Mesenchymal stem cell (in vitro differentiated cells and primary cell): ENCODE measurements around the gene GAPDHS.

Experiments used
- DNase-seq: peaks from one replicate; pipeline ENCODE4 v3.0.0-alpha.2; 2013
- H2AFZ ChIP-seq: one replicate; pipeline ENCODE4 v1.6.1; 2013; ENCODE audit warnings: low read depth, mild to moderate bottlenecking, control low read depth, inconsistent platforms, low read length, moderate library complexity
- H2AK5ac ChIP-seq: 2 replicates; pipeline ENCODE4 v1.6.1; 2013; ENCODE audit warnings: low read length, moderate library complexity, mild to moderate bottlenecking, inconsistent platforms; ENCODE audit not compliant: severe bottlenecking
- H2BK120ac ChIP-seq: one replicate; pipeline ENCODE4 v1.6.1; 2013; ENCODE audit warnings: low read depth, mild to moderate bottlenecking, inconsistent platforms, low read length, moderate library complexity
- H2BK12ac ChIP-seq, 2 experiments: one replicate each; pipeline ENCODE4 v1.6.1; 2013; ENCODE audit warnings: inconsistent platforms in 2 of 2, low read length in 2 of 2, mild to moderate bottlenecking in 2 of 2, moderate library complexity in 2 of 2, control low read depth in 1 of 2
- H2BK15ac ChIP-seq: one replicate; pipeline ENCODE4 v1.6.1; 2013; ENCODE audit warnings: mild to moderate bottlenecking, low read depth, inconsistent platforms; ENCODE audit not compliant: poor library complexity, severe bottlenecking
- H2BK5ac ChIP-seq: 2 replicates; pipeline ENCODE4 v1.6.1; 2013; ENCODE audit warnings: low read depth, mild to moderate bottlenecking, low read length, control low read depth, inconsistent platforms; ENCODE audit not compliant: poor library complexity, severe bottlenecking
- H3K14ac ChIP-seq, 2 experiments: one replicate each; pipeline ENCODE4 v1.6.1; 2013; ENCODE audit warnings: inconsistent platforms in 2 of 2, low read length in 2 of 2, control low read depth in 1 of 2, mild to moderate bottlenecking in 1 of 2, moderate library complexity in 1 of 2
- H3K18ac ChIP-seq, 2 experiments: one replicate each; pipeline ENCODE4 v1.6.1; 2013; ENCODE audit warnings: inconsistent platforms in 2 of 2, low read length in 2 of 2, control low read depth in 1 of 2, low read depth in 1 of 2, mild to moderate bottlenecking in 1 of 2
- H3K23ac ChIP-seq, 2 experiments: one replicate each; pipeline ENCODE4 v1.6.1; 2013; ENCODE audit warnings: inconsistent platforms in 2 of 2, low read length in 2 of 2, mild to moderate bottlenecking in 2 of 2, moderate library complexity in 2 of 2, control low read depth in 1 of 2
- H3K27ac ChIP-seq: 2 replicates; pipeline ENCODE4 v1.5.1; 2013; ENCODE audit warnings: mild to moderate bottlenecking, moderate library complexity, low read length, control low read depth, inconsistent platforms; ENCODE audit not compliant: poor library complexity, severe bottlenecking
- H3K27me3 ChIP-seq, 2 experiments: 2 replicates each; pipeline versions ENCODE4 v1.6.1 to v1.7.0; 2013; ENCODE audit warnings: low read length in 2 of 2, mild to moderate bottlenecking in 2 of 2, moderate library complexity in 2 of 2, control low read depth in 1 of 2, inconsistent platforms in 1 of 2; ENCODE audit not compliant: control insufficient read depth in 1 of 2, insufficient read depth in 1 of 2
- H3K36me3 ChIP-seq, 2 experiments: 2 replicates each; pipeline versions ENCODE4 v1.6.1 to v1.7.0; 2013; ENCODE audit warnings: low read length in 2 of 2, control low read depth in 1 of 2, inconsistent platforms in 1 of 2, low read depth in 1 of 2, mild to moderate bottlenecking in 1 of 2; ENCODE audit not compliant: insufficient read depth in 2 of 2, control insufficient read depth in 1 of 2
- H3K4ac ChIP-seq, 2 experiments: one replicate each; pipeline ENCODE4 v1.6.1; 2013; ENCODE audit warnings: inconsistent platforms in 2 of 2, low read length in 2 of 2, mild to moderate bottlenecking in 2 of 2, moderate library complexity in 2 of 2, control low read depth in 1 of 2, low read depth in 1 of 2
- H3K4me1 ChIP-seq: 2 replicates; pipeline ENCODE4 v1.6.1; 2013; ENCODE audit warnings: low read depth, low read length, control low read depth; ENCODE audit not compliant: control insufficient read depth, insufficient read depth
- H3K4me2 ChIP-seq: 2 replicates; pipeline ENCODE4 v1.6.1; 2013; ENCODE audit warnings: low read length, mild to moderate bottlenecking, inconsistent platforms; ENCODE audit not compliant: poor library complexity, severe bottlenecking
- H3K4me3 ChIP-seq, 2 experiments: 2 replicates each; pipeline versions ENCODE4 v1.5.1 to v1.7.0; 2013; ENCODE audit warnings: low read length in 2 of 2, mild to moderate bottlenecking in 2 of 2, control low read depth in 1 of 2, low read depth in 1 of 2; ENCODE audit not compliant: insufficient read depth in 1 of 2
- H3K79me1 ChIP-seq: replicated peaks from 2 replicates; pipeline ENCODE4 v1.6.1; 2013; ENCODE audit warnings: mild to moderate bottlenecking, control low read depth, low read length, inconsistent platforms; ENCODE audit not compliant: poor library complexity, severe bottlenecking
- H3K9ac ChIP-seq: 2 replicates; pipeline ENCODE4 v1.7.0; 2013; ENCODE audit warnings: mild to moderate bottlenecking, low read length, moderate library complexity
- H3K9me3 ChIP-seq: 2 replicates; pipeline ENCODE4 v1.7.0; 2013; ENCODE audit warnings: mild to moderate bottlenecking, low read length; ENCODE audit not compliant: control insufficient read depth
- H4K8ac ChIP-seq: one replicate; pipeline ENCODE4 v1.6.1; 2013; ENCODE audit warnings: inconsistent platforms, mild to moderate bottlenecking, low read length, moderate library complexity
- H4K91ac ChIP-seq: one replicate; pipeline ENCODE4 v1.6.1; 2013; ENCODE audit warnings: mild to moderate bottlenecking, low read length, inconsistent platforms
- WGBS: methylation state at CpG from one replicate; pipeline ENCODE4 v1.1.7; 2013; ENCODE audit warnings: mixed read lengths; 5-methylcytosine and 5-hydroxymethylcytosine counted together

Gene GAPDHS

DNA sequence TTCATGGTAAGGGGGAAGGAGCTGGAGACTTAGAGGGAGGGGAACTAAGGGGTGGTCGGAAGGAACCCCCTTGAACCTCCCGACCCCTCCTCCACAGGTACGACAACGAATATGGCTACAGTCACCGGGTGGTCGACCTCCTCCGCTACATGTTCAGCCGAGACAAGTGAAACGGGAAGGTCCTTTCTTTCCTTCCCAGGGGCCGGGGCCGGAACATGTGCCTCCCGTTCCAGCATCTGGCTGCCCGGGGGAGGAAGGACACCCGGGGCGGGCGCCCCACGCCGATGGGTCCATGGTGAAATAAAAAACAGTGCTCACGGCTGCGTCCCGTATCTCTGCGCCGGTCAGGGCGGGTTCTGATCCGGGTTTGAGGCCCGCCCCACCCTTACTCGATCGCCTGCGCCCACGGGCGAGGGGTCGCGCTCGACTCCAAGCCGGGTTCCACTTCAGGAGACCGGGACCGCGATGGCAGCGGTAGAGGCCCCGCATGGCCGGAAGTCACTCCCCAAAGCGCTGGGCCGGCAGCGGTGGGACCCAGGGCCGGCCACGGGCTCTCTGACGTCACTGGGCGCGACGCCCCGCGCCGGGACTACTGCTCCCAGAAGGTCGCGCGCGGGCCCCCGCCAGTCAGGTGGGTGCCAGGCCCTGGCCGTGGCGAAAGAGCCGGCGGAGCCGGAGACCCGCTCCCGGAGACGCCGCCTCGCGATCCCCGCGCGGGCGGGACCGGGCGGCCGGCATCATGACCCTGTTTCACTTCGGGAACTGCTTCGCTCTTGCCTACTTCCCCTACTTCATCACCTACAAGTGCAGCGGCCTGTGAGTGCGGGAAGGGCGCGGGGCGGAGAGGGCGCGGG, 12.0 kb downstream of the GAPDHS start, which contains the start of gene TMEM147:
Gene TMEM147, plus strand, starts transcription at position 626 of the 854 bp plus-strand sequence. Its CDS starts 114 bp downstream, at position 740.
- Histone ChIP-seq H2AFZ (peak within 1 kb of the TSS; percentile 88), H3K18ac (peak within 1 kb of the TSS; percentile 84 to 97), H3K4me3 (peak within 1 kb of the TSS; percentile 86 to 96), H2AK5ac (no peak within 1 kb of the TSS), H2BK12ac (no peak within 1 kb of the TSS), H2BK5ac (no peak within 1 kb of the TSS), H4K91ac (peak within 1 kb of the TSS; percentile 88), H3K27ac (no peak within 1 kb of the TSS), H3K4ac (peak within 1 kb of the TSS; percentile 45 to 80), H3K27me3 (no peaks in the 10 kb centered on the region), H3K4me1 (peaks cover 14% of the 10 kb centered on the region), H3K14ac (peak within 1 kb of the TSS in 1 of 2 experiments; percentile 94), H3K79me1 (peaks cover 48% of the 10 kb centered on the region), H2BK120ac (peak within 1 kb of the TSS; percentile 57), H3K23ac (peak within 1 kb of the TSS in 1 of 2 experiments; percentile 54), H3K9ac (peak within 1 kb of the TSS; percentile 94), H3K4me2 (peak within 1 kb of the TSS; percentile 89), H2BK15ac (peak within 1 kb of the TSS; percentile 56), H3K36me3 (peaks cover 35 to 41% of the 10 kb centered on the region in 2 experiments), H3K9me3 (no peaks in the 10 kb centered on the region), H4K8ac (peak within 1 kb of the TSS; percentile 87)
- DNase-seq, result peak; percentile 84
- under 1% methylated on average over 66 of the region's 85 CpGs for WGBS

DNA sequence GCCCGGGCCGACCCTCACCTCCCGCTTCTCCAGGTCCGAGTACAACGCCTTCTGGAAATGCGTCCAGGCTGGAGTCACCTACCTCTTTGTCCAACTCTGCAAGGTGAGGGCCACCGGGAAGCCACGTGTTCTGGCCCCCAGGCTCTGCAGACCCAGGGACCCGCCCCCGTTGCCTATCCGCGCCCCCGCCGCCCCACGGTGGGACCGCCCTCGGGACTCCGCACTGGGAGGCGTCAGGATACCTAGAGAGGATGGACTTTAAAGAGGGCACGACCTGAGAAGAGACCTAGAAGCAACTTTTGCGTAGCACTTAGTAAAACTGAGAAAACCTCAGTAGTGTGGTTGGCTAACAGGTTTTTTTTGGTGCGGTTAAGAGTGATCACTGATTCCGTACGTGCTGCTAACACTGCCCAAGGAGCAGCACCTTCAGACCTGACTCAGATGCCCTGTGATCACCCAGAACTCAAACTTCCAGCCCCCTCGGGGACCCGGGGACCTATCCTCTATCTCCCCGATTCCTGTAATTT, 12.7 kb downstream of the GAPDHS start:
- H3K4me1 ChIP-seq, result peaks cover 14% of the 10 kb centered on the region
- peak overlapping the region; percentile 39 for H4K91ac ChIP-seq
- peak overlapping the region in 1 of 2 experiments; percentile 94 for H3K14ac ChIP-seq
- peaks cover 48% of the 10 kb centered on the region for H3K79me1 ChIP-seq
- H2AK5ac ChIP-seq, result no peak overlapping the region
- H4K8ac ChIP-seq, result peak overlapping the region; percentile 81
- H3K36me3 ChIP-seq, result peaks cover 35 to 46% of the 10 kb centered on the region in 2 experiments
- peak overlapping the region; percentile 57 for H2BK120ac ChIP-seq
- H2BK5ac ChIP-seq, result no peak overlapping the region
- peak overlapping the region; percentile 94 for H3K9ac ChIP-seq
- H2BK12ac ChIP-seq, result no peak overlapping the region
- peak overlapping the region in 1 of 2 experiments; percentile 54 for H3K23ac ChIP-seq
- peak overlapping the region; percentile 84 to 97 for H3K18ac ChIP-seq
- no peaks in the 10 kb centered on the region for H3K27me3 ChIP-seq
- WGBS, result 9% methylated on average over 25 of the region's 27 CpGs
- peak overlapping the region; percentile 72 for H3K4me2 ChIP-seq
- peak overlapping the region; percentile 86 to 96 for H3K4me3 ChIP-seq
- H3K27ac ChIP-seq, result no peak overlapping the region
- H3K4ac ChIP-seq, result peak overlapping the region in 1 of 2 experiments; percentile 42
- H2AFZ ChIP-seq, result peak overlapping the region; percentile 88
- H3K9me3 ChIP-seq, result no peaks in the 10 kb centered on the region
- peak; percentile 41 for DNase-seq
- H2BK15ac ChIP-seq, result no peak overlapping the region

DNA sequence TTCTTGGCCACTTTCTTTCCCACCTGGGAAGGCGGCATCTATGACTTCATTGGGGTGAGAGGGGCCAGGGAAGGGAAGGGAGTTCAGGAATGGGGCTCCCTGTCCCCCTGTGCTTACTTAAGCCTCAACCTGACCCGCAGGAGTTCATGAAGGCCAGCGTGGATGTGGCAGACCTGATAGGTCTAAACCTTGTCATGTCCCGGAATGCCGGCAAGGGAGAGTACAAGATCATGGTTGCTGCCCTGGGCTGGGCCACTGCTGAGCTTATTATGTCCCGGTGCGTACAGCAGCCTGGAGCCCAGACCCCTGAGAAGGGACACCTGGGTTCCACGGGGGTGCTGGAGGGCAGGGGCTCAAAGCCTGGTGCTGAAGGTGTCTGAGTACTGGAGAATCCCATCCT, 13.3 kb downstream of the GAPDHS start:
- Histone ChIP-seq H3K4ac (no peak overlapping the region), H2BK5ac (no peak overlapping the region), H3K23ac (no peak overlapping the region), H3K4me1 (peaks cover 14% of the 10 kb centered on the region), H3K27ac (no peak overlapping the region), H3K9ac (peak overlapping the region; percentile 94), H2AFZ (no peak overlapping the region), H3K14ac (no peak overlapping the region), H3K4me2 (no peak overlapping the region), H2BK120ac (no peak overlapping the region), H3K27me3 (no peaks in the 10 kb centered on the region), H2BK12ac (no peak overlapping the region), H4K91ac (no peak overlapping the region), H2AK5ac (no peak overlapping the region), H4K8ac (no peak overlapping the region), H3K4me3 (peak overlapping the region in 1 of 2 experiments; percentile 96), H3K18ac (no peak overlapping the region), H3K79me1 (peaks cover 48% of the 10 kb centered on the region), H2BK15ac (no peak overlapping the region), H3K9me3 (no peaks in the 10 kb centered on the region), H3K36me3 (peaks cover 38 to 52% of the 10 kb centered on the region in 2 experiments)
- DNase-seq, result no peak
- 97% methylated on average over 8 of the region's 8 CpGs for WGBS

DNA sequence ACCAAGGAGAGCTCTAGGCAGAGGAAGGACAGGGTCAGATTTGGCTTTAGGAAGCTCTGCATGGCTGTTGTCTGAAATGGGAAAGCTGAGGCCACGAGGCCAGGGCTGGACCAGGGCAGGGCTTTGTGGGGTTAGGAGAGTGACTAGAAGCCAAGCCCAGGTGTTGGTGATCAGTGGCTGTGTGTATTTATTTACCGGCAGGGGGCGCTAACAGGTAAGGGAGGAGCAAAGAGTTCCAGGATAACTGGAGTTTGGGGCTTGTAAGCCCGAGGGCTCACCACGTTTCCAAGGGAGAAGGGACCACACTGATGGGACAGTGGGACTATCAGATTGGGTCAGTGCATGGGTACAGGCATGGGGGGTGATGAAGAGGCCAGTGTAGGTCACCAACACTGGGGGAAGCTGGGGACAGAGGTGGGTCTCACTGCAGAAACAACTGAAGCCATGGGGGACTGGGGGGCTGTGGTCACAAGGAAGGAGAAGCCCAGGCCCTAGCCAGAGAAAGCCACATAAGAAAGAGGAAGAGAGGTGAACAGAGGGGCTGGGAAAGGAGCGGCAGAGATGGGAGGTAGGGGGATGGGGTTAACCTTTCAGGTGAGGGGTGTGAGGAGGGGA, 16.0 kb downstream of the GAPDHS start:
- Histone ChIP-seq H3K9me3 (no peaks in the 10 kb centered on the region), H3K18ac (no peak overlapping the region), H4K8ac (no peak overlapping the region), H2AK5ac (no peak overlapping the region), H2AFZ (no peak overlapping the region), H2BK120ac (no peak overlapping the region), H3K4ac (no peak overlapping the region), H3K4me3 (no peak overlapping the region), H3K36me3 (peaks cover 26 to 31% of the 10 kb centered on the region in 2 experiments), H3K79me1 (peaks cover 38% of the 10 kb centered on the region), H3K14ac (no peak overlapping the region), H3K9ac (no peak overlapping the region), H2BK12ac (no peak overlapping the region), H2BK15ac (no peak overlapping the region), H3K27me3 (peaks cover 0 to 15% of the 10 kb centered on the region in 2 experiments), H3K4me1 (peaks cover 12% of the 10 kb centered on the region), H2BK5ac (no peak overlapping the region), H3K23ac (no peak overlapping the region), H3K27ac (no peak overlapping the region), H3K4me2 (no peak overlapping the region), H4K91ac (no peak overlapping the region)
- WGBS, result 21% methylated on average over 6 of the region's 6 CpGs
- peak; percentile 77 for DNase-seq
